Hematopoietic multipotent progenitor cell treated with erythropoietin and hydrocortisone succinate and interleukin-3 and kit ligand, for 15 days (in vitro differentiated cells): Measurements from ENCODE around the gene ZNF33B.
"Not testable (repeated sequence)": the region's sequence is repeated elsewhere in the genome, so short reads cannot be mapped to it uniquely, and the experiment has no call there.

ENCODE experiments used
- DNase-seq: peaks from one replicate; pipeline ENCODE4 v3.0.0-alpha.2; 2015; ENCODE audit warnings: low spot score

The ZNF33B gene

DNA sequence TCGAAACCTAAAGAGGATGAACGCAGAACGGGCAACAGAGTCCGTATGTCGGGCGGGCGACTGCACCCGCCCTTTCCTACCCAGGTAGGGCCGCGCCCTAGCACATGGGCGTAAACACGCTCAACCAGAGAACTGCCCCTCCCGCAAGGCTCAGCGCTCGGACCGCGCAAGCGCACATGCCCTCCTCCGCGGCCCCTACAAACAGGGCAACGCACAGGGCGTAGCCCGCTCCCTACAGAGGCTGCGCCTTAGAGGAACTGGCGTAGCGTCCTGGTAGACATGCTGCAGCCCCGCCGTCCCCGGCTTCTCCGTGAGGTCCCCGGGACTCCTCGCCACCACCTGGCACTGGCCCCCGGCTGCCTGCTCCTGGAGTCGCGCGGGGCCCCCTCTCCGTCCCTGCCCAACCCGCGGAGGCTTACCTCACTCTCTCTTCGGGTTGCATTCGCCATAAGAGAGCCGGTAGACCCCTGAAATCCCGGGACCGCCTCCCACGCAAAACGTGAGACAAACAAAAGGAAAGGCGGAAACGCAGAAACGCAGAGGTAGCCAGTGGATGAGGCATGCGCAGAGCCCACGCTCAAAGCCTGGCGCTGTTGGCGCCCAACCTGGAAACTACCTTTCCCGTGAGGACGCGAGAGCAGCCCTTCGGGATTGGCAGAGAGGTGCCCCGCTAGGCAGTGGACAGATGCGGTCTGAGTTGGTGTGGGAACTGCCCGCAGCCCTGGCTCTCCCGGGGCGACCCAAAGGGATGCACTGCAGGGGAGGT is at the start of gene ZNF33B:
Gene ZNF33B (minus strand): TSS at position 516 of the 766 bp plus-strand sequence. CDS start 1,642 bp downstream, outside the sequence.
- peak; percentile 95 for DNase-seq

DNA sequence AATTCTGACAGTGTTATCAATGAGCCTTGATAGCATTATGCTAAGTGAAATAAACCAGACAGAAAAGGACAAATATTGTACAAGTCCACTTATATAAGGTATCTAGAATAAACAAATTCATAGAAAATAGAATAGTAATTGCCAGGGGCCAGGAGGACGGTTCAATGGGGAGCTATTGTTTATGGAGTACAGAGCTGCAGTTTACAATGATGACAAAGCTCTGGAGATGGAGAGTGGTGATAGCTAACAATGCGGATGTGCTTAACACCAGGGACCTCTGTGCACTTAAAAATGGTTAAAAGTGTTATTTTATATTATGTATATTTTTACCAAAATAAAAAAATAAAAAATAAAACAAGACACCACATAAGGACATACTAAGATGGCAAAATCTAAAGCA is 46.1 kb upstream of the ZNF33B start:
- no peak for DNase-seq

DNA sequence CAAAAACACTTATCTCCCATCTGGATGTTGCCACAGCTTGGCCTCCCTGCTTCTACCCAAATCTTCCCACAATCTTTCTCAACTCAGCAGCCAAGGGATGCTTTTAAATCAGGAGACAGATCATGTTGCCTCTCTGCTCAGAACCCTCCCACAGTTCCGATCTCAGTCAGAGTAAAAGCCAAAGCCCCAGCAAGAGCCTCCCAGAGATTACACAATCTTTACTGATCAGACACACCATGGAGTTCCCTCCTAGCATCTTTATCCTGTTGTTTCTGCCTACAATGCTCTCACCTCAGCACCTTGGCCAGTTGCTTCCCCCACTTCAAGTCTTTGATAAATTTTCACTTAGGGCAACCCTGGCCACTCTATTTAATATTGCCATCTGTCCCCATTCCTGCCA is 41.9 kb upstream of the ZNF33B start:
- no peak for DNase-seq

DNA sequence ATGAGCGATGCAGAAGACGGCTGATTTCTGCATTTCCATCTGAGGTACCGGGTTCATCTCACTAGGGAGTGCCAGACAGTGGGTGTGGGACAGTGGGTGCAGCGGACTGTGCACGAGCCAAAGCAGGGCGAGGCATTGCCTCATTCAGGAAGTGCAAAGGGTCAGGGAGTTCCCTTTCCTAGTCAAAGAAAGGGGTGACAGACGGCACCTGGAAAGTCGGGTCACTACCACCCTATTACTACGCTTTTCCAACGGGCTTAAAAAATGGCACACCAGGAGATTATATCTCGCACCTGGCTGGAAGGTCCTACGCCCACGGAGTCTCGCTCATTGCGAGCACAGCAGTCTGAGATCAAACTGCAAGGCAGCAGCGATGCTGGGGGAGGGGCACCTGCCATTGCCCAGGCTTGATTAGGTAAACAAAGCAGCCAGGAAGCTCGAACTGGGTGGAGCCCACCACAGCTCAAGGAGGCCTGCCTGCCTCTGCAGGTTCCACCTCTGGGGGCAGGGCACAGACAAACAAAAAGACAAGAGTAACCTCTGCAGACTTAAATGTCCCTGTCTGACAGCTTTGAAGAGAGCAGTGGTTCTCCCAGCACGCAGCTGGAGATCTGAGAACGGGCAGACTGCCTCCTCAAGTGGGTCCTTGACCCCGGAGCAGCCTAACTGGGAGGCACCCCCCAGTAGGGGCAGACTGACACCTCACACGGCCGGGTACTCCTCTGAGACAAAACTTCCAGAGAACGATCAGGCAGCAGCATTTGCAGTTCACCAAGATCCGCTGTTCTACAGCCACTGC is 27.0 kb upstream of the ZNF33B start:
- DNase-seq = not testable (repeated sequence)

DNA sequence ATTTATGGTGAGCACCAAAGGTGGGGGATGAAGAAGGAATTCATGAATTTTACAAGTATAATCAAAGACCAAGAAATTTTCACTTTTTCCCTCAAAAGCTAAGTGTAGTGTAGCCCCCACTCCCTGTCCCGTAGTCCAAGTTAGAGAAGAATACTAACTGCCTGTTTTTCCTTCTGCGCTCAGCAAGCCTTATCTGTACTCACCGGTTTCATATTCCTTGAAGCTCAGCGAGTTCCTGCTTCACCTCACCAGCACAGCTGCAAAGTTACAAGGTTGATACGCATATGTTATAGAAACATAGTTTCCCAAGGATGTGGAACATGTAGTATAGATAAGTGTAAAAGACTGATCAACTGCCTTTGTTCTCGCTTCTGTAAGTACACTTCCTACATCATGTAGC is 16.0 kb upstream of the ZNF33B start:
- no peak for DNase-seq

DNA sequence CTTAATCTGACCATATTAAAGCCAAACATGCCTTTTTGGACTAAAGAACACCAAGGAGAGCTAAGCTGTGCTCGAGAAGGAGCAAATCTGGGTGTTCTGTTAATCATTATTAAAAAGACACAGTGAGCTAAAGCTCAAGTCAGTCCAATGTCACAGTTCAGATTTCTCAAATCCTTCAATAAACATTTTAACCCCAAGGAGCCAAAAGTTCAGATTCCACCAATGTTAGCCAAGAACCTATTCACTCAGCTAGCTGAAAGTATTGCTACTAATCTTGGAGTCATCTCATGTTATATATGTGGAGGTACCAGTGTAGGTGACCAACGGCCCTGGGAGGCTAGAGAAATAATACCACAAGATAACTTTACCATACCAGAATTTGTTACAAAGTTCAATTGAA is 14.5 kb upstream of the ZNF33B start:
- no peak for DNase-seq

DNA sequence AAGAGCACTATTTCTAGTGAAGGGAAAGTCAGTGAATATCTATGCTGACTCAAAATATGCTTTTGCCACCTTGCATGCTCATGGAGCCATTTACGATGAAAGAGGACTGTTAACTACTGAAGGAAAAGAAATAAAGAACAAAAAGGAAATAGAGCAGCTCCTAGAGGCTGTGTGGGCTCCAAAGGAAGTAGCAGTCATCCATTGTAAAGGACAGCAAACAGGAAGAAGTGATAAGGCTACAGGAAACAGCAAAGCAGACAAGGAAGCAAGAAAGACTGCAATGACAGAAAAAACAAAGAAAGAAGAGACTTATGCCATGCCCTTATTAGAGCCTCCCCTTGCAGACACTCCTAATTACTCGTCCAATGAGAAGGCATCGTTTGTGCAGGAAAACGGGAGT is 12.0 kb upstream of the ZNF33B start:
- DNase-seq = no peak

DNA sequence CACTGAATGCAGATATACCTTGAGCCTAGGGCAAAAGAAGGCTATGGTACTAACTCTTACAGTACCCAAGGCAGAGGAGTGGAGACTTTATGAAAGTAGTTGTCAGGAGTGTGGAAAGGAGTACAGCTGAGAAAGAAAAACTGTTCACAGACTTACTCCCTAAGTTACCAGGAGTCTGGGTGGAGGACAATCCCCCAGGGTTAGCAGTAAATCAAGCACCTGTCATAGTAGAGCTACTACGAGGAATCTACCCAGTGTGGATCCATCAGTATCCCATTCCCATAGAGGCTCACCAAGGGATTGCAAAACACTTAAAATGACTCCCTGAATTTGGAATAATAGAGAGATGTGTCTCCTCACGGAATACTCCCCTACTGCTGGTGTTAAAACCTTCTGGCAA is 10.1 kb upstream of the ZNF33B start:
- DNase-seq = no peak

DNA sequence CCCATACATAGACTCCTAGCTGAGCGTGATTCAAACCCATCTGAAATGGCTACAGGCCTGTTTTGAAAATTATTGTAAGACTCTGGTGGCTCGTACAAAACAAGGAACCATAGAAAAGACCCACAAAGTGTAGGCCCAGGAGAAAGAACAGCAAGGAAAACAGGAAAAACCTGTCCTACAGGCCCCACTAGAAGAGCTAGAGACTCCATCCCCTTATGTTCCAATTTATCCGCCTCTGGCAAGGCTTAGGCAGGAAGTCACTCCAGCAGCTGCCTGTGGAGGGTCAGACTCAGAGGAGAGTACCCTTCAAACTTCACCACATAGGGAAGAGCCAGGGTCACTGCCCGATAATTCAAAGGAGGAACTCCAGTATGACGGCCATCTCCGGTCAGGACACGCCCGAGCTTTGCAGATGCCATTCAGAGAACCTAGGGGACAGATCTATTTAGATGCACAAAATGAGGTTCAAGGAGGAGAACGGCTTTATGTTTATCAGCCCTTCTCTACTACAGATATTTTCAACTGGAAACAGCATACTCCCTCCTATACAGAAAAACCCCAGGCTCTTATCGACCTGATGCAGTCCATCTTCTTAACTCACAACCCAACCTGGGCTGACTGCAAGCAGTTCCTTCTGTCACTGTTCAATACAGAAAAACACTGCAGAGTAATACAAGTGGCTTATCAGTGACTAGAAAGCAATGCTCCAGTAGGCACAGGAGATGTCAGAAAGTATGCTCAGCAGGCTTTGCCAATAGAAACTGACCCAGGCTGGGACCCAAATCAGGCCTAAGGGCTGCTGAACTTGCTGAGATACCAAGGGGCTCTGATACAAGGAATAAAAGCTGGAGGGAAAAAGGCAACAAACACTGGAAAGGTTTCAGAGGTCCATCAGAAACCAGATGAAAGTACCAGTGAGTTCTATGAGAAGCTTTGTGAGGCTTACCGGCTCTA is 8.6 kb upstream of the ZNF33B start:
- peak; percentile 59 for DNase-seq

DNA sequence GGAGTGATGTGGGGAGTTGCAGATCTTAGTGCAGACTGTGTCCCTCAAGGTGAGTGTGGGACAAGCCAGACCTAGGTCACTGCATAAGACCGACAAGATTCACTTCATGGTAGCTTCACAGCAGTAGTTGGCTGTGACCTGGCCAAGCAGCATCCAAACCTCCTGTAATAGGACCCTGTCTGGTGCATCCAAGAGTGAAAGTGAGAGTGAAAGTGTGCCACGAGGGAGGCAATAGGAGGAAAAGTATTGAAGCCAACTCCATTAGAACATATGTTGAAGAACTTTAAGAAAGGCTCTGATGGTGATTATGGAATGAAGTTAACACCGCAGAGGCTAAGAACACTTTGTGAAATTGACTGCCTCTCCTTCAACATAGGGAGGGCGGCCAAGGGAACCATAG is 7.8 kb upstream of the ZNF33B start:
- peak; percentile 32 for DNase-seq

DNA sequence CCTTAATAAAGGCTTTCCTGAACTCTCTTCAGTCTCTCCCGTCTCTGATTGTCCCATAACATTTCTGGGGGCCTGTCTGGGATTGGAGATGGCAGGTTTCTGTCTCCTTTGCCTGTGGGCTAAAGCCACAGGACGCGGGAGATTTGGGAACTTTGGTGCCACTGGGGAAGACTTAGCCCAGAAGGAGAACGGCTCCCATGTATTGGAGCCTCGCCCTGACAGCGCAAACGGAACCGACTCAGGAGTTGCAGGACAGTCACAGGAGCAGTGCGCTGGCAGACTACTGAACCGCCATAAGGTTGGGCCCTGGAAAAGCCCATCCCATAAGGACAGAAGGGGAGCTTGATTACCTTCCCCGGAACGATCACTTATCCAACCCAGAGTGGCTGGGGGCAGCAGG is 7.1 kb upstream of the ZNF33B start:
- no peak for DNase-seq

DNA sequence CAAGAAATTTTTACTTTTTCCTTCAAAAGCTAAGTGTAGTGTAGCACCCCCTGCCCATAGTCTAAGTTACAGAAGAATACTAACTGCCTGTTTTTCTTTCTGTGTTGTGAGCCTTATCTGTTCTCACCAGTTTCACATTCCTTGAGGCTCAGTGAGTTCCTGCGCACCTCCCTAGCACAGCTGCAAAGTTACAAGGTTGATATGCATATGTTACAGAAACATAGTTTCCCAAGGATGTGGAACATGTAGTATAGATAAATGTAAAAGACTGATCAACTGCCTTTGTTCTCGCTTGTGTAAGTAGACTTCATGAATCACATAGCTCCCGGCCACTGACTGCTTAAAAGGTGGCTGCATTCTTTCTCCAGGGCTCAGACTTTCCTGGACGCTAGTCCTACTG is 6.7 kb upstream of the ZNF33B start:
- DNase-seq = peak; percentile 70

DNA sequence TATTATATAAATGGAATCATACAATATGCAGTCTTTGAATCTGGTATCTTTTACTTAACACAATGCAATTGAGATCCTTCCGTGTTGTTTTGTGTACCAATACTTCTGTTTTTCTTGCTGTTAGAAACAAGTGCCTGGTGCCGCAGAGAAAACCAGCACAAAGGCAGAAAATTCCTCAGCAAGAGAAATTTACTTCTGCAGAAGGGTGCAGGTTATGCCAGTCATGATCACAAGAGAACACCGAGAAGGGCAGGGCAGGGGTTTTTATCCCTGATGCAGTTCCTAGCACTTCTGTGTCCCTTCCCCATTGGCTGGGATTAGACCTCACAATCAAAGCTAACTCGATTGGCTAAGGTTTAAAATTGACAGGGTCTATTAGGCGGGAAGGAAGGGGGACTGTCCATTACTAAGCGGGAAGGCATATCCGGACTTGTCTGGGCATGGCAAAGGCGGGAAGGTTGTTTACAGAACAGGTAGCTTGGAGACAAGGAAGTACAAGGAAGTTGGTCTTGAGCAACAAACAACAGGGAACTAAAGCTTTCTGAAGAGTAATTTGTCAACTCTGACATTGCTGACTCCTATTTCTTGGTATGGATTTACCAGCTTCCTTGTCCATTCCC is 2.4 kb upstream of the ZNF33B start:
- no peak for DNase-seq

DNA sequence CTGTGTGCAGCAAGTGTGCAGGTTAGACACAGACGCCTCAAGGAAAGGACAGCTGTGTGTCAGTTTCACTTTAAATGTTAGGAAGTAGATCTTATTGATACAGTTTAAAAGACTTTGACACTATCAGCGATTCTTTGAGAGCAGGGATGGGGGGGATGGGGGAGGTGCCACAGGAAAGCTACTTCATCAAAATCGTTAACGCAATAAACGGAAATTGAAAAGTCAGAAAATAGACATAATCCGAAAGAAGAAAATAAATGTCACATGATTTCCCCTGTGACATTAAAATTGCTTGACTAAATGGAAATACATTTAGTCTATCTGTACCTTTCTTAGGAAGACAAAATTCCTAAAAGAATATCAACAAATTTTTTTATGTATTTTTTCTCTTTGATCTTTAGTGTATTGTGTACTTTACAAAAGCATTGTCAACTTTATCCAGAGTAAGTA is 476 bp upstream of the ZNF33B start:
- DNase-seq = no peak

DNA sequence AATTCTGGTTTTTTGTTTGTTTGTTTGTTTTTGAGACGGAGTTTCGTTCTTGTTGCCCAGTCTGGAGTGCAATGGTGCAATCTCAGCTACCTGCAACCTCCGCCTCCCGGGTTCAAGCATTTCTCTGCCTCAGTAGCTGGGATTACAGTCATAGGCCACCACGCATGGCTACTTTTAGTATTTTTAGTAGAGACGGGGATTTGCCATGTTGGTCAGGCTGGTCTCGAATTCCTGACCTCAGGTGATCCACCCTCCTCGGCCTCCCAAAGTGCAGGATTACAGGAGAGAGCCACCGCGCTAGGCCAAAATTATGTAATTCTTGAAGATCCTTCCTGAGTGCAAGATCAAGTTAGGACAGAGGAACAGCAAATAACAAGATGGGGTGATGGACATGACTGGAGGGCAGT is 719 bp downstream of the ZNF33B start:
- no peak for DNase-seq

DNA sequence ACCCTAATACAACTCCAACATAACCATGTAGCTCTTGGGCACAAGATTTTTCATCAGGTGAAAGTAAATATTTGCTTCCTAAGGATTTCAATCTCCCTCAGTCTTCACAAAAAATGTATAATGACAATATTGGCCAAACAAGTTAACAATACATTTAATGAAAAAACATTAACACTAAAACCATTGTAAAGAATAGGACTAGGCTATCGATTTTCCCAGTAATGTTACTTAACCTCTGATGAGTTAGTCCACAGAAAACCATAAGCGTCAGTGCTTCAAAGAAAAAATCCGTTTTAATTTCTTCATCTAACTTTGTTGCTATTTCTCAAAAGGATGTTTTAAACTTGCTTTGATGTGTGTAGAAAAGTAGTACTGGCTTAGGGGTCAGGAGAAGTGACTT is 1.2 kb downstream of the ZNF33B start:
- no peak for DNase-seq

DNA sequence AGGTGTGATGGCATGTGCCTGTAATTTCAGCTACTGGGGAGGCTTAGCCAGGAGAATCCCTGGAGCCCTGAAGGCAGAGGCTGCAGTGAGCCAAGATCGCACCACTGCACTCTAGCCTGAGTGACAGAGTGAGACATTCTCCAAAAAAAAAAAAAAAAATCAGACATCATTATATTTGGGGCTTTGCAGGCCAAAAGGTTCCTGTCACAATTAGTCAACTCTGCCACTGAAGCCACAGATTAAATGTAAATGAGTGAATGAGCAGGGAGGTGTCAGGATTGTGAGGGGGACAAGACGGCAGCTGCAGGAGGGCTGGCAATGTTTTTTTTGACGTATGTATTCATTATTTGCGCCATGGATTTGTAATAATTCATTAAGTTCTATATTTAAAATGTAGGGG is 3.3 kb downstream of the ZNF33B start:
- no peak for DNase-seq

DNA sequence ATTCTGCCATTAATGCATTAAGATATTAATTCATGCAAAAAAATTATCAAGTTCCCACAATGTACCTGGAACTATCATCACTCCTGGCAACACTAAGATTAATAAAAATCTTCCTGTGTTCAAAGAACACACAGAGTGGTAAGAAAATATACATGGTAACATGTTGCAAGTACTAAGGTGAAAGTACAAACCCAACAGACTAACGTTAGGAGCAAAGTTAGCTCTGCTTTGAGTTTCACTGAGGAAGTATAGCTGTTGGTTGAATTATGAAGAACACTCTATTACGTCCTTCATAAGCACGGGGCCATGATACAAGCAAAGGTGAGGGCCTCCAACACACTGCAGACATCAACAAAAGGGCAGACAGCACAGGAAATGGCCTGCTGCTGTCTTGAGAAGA is 5.8 kb downstream of the ZNF33B start:
- DNase-seq = no peak

DNA sequence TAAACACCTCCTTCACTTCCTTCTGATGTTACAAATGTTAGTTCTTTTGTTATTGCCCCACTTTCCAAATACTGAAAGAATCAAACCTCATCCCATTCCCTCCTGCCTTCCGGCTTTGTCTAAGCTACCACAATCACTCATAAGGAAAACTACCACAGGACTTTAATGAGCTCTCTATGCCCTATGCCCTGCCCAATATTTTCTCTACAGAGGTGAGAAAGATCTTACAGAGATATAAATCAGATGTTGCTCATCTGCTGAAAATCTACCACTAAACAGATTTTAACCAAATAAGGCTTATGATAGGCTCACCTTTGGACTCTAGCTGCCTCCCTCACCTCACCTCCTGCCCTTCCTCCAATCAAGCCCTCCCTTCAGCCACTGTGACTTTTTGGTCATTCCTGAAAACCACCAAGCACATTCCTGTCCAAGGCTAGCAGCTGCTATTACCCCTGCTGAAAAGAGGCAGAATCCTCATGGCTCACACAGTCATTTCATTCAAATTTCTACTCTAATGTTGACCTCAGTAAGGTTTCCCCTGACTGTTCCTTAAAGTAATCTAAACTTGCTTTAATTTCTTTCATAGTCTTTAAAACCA is 7.7 kb downstream of the ZNF33B start:
- no peak for DNase-seq

DNA sequence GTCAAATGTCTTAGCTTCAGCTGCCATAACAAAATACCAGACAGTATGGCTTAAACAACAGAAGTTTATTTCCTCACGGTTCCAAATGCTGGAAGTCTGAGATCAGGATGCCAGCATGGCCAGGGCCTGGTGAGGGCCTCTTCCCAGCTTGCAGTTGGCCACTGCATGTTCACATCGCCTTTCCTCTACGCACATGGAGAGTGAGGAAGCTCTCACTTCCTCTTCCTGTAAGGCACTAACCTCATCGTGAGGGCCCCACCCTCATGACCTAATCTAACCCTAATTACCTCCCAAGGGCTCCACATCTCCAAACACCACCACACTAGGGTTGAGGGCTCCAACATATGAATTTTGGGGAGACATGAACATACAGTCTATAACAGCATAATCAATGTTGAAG is 14.4 kb downstream of the ZNF33B start:
- DNase-seq = no peak

DNA sequence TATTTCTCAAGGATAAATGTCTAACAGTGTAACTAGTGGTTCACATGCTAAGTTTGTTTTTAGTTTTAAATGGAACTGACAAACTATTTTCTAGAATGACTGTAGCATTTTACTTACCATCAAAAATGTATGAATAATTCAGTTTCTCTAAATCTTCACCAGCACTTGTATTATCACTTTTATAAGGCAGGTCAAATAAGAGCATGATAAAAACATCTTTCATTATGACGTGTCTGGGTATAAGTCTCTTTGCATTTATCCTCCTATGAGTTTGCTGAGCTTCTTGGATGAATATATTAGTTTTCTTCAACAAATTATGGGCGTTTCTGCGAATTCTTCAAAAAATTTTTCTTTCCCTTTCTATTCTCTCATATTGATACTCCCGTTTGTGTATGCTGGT is 19.9 kb downstream of the ZNF33B start:
- no peak for DNase-seq
